IPS-11a (cell line): Measurements from ENCODE around the gene SNX30.
A peak's percentile ranks its signal among the peaks of the same experiment; 100 is the strongest.

ENCODE experiments used
- H3K4me3 ChIP-seq: one replicate; pipeline ENCODE4 v1.5.1; 2013; ENCODE audit warnings: low read depth, low read length, control low read depth

SNX30 gene

GRCh38 chr9:112873773-112874405 is 123.3 kb downstream of the SNX30 start:
- no peak overlapping the region for H3K4me3 ChIP-seq

DNA sequence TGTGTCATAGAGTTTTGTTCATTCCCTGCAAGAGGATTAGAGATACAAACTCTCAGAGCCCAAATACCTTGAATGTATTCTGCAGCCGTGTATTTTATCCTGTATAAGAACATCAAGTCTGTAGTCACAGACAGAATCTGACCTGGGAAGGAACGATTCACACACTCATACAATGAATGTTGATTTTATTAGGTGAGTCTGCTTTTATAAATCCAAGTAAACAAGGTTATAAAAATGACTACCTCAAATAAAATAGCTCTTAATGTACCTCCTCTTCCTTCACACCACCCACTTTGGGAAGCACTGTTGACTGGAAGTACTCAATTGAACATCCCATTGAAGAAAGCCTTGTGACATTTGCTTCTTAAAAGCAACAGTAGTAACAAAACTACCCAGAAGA is 128.2 kb downstream of the SNX30 start:
- H3K4me3 ChIP-seq, result no peak overlapping the region

GRCh38 chr9:112880650-112881049 is 130.1 kb downstream of the SNX30 start:
- H3K4me3 ChIP-seq, result no peak overlapping the region

- no peak overlapping the region for H3K4me3 ChIP-seq
These were observed 130.8 kb downstream of the SNX30 start for GRCh38 chr9:112881331-112881730.

GRCh38 chr9:112884101-112884500 is 133.5 kb downstream of the SNX30 start:
- H3K4me3 ChIP-seq, result no peak overlapping the region

GRCh38 chr9:112884721-112885120 is 134.2 kb downstream of the SNX30 start:
- H3K4me3 ChIP-seq, result no peak overlapping the region

GRCh38 chr9:112885324-112885723 is 134.8 kb downstream of the SNX30 start:
- no peak overlapping the region for H3K4me3 ChIP-seq

GRCh38 chr9:112886351-112886750 is 135.8 kb downstream of the SNX30 start:
- no peak overlapping the region for H3K4me3 ChIP-seq

DNA sequence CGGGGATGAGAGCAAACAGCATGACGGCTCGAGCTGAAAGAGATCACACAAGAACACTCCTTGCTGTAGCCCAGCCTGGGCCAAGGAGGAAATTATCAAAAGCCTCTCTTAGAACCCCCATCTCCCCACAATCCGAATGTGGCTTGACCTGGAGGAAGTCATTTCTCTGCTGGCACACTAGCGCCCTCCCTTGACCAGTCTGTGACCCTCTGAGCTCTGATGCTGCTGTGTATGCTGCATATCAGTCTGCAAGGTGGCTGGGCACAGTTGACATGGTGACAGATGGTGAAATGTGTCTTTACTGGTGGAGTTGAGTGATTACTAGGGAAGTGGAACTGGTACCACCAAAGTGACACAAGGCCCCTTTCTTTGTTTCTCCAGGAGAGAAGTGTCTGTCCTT is 136.8 kb downstream of the SNX30 start:
- no peak overlapping the region for H3K4me3 ChIP-seq

- peak within 1 kb of the TSS; percentile 47 for H3K4me3 ChIP-seq
These were observed 139.8 kb downstream of the SNX30 start, which contains the start of gene SLC46A2 for GRCh38 chr9:112890106-112891081. SLC46A2 (minus strand) TSS chr9:112890876; CDS start chr9:112890681, 195 bp downstream.

DNA sequence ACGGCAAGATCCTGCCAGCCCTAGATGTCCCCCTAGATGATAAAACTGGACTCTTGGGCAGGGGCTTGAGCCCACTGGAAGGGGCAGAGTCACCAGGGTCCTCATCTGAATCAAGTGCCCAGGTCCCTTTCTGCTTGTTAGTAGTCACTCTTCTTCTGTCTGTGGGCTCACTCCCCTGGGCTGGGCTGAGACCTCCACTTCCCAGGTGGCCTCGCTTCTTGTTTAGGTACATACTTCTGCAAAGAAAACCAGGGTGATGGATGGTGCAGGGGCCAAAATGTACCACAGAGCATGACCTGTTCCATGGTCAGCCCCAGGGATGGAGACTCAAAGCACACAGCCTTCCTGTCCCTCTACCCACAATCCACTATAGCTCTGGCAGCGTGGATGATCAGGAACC is 141.0 kb downstream of the SNX30 start:
- H3K4me3 ChIP-seq, result no peak overlapping the region

GRCh38 chr9:112892981-112893380 is 142.4 kb downstream of the SNX30 start:
- no peak overlapping the region for H3K4me3 ChIP-seq

- H3K4me3 ChIP-seq, result no peak overlapping the region
These were observed 143.5 kb downstream of the SNX30 start for GRCh38 chr9:112894041-112894440.

DNA sequence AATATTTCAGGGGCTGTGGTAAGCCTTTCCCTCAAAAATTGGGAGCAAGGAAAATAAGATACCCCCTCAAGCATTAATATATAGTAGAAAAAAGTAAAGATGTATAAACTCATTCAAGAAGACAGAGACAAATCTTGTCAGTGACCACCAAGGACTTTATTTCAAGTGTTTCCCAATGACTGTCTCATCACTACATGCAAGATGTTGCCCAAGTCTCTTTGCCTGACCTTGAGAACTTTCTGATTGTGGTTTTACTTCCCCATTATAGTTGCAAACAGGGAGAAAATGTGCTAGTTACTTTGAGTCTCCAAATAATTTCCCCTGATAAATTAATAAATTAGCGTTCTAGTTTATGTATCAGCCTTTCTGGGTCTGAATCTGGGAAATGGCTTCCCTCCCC is 144.1 kb downstream of the SNX30 start:
- no peak overlapping the region for H3K4me3 ChIP-seq

DNA sequence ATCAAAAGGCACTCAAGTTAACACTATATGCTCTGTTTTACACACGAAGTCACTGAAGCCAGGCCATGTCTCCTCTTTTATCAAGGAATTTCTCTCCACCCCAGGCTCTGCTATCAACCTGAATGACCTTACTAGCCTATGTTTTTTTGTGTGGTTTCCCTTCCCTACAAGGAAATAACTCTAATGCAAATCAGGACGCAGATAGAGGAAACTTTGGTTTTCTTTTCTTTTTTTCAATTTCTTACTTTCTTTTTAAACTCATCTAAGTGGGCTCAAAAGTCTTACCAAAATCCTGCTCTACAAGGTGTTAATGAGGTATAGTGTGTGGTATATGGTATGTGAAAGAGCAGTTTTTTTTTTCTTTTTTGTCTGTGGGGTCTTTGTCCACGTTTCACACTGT is 145.6 kb downstream of the SNX30 start:
- no peak overlapping the region for H3K4me3 ChIP-seq

DNA sequence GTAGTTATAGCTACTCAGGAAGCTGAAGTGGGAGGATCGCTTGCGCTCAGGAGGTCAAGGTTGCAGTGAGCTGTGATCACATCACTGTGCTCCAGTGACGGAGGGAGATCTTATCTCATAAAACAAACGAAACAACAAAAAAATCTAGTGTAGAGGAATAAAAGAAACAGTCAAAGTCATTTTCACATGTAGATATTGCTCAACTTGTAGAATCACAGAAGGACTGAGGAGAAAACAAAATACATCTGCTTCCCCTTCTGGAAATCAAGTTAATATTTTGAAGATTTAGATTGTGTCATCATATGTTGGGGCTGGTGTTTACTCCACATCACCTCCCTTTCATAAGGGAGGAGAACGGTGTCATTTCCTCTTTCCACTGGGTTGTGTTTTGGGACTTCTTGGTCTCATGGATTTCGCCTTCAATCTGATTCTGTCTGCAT is 148.3 kb downstream of the SNX30 start:
- no peak overlapping the region for H3K4me3 ChIP-seq

GRCh38 chr9:112900488-112900887 is 149.9 kb downstream of the SNX30 start:
- H3K4me3 ChIP-seq, result no peak overlapping the region

DNA sequence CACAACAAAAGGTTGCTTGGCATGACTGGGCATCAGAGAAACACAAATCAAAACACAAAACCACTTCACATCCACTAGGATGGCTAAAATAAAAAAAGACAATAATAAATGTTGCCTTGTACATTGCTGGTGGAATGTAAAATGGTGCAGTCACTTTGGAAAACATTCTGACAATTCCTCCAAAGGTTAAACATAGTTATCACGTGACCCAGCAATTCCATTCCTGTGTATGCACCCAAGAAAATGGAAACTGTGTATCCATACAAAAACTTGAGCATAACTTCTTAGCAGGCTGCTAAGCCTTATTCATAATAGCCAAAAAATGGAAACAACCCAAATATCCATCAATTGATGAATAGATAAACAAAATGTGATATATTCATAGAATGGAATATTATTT is 150.3 kb downstream of the SNX30 start:
- no peak overlapping the region for H3K4me3 ChIP-seq

GRCh38 chr9:112905084-112905483 is 154.5 kb downstream of the SNX30 start:
- no peak overlapping the region for H3K4me3 ChIP-seq

DNA sequence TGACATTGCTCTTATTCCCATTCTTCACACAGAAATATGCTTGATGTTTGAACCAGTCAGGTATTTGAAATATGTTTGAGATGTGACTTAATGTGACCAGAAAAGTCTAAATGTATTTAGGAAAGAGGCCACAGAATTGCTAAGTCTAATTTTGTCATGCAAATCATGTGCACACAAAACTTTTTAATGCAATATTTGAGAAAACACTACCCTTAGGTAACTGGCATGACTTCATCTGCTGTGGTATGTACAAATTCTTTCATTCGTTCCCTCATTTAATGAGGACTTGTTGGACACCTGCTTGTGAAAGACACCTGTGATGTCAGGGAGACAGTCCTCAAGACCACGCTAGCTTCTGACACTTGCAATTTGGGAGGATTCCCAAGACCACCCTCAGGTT is 161.2 kb downstream of the SNX30 start:
- H3K4me3 ChIP-seq, result no peak overlapping the region

- H3K4me3 ChIP-seq, result no peak overlapping the region
These were observed 162.1 kb downstream of the SNX30 start for GRCh38 chr9:112912636-112913035.

DNA sequence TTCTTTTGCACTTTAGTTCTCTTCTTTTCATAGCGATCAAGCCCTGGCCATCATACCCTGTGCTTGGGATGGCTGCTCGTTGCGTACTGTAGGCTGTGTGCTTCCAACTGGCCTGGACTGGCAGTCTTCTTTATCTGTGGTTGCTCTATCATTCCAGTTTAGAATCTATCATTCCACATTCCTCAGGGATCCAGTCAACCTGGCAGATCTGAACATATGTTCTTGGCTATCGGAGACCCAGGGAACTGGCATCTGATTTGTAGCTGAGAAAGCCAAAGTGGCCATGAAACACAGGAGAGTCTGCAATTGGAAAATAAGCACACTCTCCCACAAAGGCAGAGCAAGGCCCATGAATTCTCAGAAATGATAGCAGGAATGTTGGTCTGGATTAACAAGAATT is 162.8 kb downstream of the SNX30 start:
- H3K4me3 ChIP-seq, result no peak overlapping the region
